Left kidney (tissue), 2 donors: ENCODE measurements around the gene TRERF1. TPM values are rescaled to one million over a fixed set of nuclear protein-coding genes. Genes with fewer than 3 reads are reported as not detected.

Experiments used
- DNase-seq: peaks from one replicate; pipeline ENCODE4 v3.0.0-alpha.2; 2013
- polyA plus RNA-seq: library from polyadenylated mRNA; unstranded; fragments of 120-200 nt; gene quantifications from one replicate; pipeline ENCODE4 v1.2.1, GENCODE V29; 2013; ENCODE audit not compliant: insufficient read length

TRERF1 gene
- polyA plus RNA-seq, 1 donor = 17.2 TPM

DNA sequence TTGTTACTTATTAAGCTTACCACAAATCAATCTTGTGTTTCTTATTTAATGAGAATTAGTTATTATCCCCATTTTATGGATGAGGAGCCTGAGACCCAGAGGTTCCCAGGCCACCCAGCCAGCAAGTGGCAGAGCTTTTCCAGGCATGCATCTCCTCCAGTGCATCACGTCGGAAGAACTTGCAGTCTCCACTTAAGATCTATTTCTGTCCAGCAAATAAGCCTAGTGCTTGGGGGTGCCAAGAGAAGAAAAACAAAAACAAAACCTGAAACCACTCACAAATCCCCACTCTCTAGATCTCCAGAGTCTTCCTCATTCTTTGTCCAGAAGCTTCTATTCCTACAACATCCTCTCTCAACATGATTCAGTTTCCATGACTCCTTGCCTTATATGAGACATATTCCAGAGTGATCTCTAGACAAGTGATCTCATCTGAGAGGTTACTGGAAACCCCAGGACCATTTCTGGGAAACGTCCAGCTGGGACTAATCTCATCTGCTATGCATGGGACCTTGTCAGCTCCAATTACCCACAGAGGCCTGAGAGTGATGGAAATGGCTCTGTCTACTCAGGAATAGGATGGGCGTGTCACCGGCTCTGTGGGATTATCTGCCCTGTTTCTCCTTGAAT lies 261.1 kb downstream of the TRERF1 start:
- DNase-seq = no peak

DNA sequence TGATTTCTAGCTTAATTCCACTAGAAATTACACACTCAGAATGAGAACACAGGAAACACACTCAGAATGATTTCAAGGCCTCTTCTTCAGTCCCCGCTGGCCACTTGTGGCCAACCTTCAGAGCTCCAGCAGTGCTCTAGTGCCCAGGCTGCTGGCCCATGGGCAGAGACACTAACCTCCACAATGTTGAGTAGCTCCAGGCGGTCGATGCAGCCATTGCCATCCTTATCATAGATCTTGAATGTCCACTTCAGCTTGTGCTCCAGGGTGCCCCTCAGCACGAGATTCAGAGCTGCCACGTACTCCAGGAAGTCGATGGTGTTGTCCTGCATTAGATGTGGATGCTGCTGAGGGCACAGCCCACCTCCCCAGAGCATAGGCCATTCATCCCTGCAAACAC lies 263.3 kb downstream of the TRERF1 start:
- DNase-seq = no peak

GRCh38 chr6:42185597-42185996 lies 266.1 kb downstream of the TRERF1 start:
- DNase-seq = peak; percentile 54

GRCh38 chr6:42184475-42184874 lies 267.3 kb downstream of the TRERF1 start:
- DNase-seq = no peak

- no peak for DNase-seq
Observed at GRCh38 chr6:42182101-42182500, 269.6 kb downstream of the TRERF1 start.

GRCh38 chr6:42179945-42180313 lies 271.8 kb downstream of the TRERF1 start:
- no peak for DNase-seq

- DNase-seq = no peak
Observed at GRCh38 chr6:42179261-42179944, 272.3 kb downstream of the TRERF1 start.

- peak; percentile 21 for DNase-seq
Observed at GRCh38 chr6:42177514-42178364, 274.0 kb downstream of the TRERF1 start.

DNA sequence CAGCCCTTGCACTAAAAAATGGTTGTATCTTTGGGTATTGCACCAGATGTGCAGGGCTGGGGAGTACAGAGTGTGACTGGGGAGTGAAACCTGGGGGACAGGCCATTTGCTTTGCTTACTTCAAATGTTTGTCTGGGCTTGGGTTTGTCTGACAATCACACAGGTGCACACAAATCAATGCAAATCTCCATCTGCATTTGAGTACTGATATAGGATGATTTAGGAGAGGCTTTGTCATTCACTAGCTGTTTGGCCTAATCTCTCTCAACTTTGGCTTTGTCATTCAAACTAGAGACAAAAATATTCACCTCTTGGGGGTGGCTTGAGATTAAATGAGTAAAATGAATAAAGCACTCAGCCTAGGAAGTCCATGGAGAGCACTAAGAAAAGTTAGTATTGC lies 274.7 kb downstream of the TRERF1 start:
- no peak for DNase-seq

DNA sequence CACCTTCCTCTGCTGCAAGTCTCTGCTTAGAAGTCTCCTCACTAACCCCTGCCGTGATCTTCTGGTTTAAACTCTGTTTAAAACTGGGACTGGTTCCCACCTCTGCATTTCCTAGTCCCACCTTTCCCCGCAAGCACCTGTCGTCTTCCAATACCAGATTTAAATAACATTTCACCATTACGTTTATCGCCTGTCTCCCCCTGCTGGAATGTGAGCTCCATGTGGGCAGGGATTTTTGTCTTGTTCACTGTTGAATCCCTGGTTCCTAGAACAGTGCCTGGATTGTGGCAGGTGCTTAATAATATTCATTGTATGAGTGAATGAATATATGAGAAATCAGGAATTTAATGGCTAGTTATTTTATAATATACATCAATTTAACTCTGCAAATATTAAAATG lies 275.9 kb downstream of the TRERF1 start:
- no peak for DNase-seq

Other genes with a start within 250 kb of the TRERF1 start
- gene MRPS10, start 234.1 kb downstream of the TRERF1 start, polyA plus RNA-seq = 33.5 TPM
- gene UBR2, start 112.1 kb upstream of the TRERF1 start, polyA plus RNA-seq = 36.2 TPM